H1 (cell line): ENCODE measurements around the gene XDH. TPM values are rescaled to one million over a fixed set of nuclear protein-coding genes. Genes with fewer than 3 reads are reported as not detected.
A peak's percentile ranks its signal among the peaks of the same experiment; 100 is the strongest.

Source experiments
- CTCF ChIA-PET: fragments of 300-600 bp; sonication (Branson Sonifier 250); formaldehyde crosslinking; loops from one replicate; lab custom pipeline; 2021; ENCODE audit not compliant: partially characterized antibody; lab: Charles Lee
- POLR2A ChIA-PET: fragments of 300-600 bp; sonication (Branson Sonifier 250); formaldehyde crosslinking; loops from one replicate; lab custom pipeline; 2021; ENCODE audit warnings: inconsistent platforms; ENCODE audit not compliant: partially characterized antibody; lab: Charles Lee
- DNase-seq, 2 experiments: peaks; one replicate each; pipeline versions ENCODE4 v3.0.0 to v3.0.0-alpha.2; 2010 to 2022; ENCODE audit warnings: low spot score in 2 of 2, low read depth in 1 of 2, mixed read lengths in 1 of 2
- FAIRE-seq: peaks from 2 replicates; lab custom pipeline; 2011; peaks lifted over from hg19 to GRCh38; lab: Jason Lieb, UNC
- H2AFZ ChIP-seq: 2 replicates; pipeline ENCODE4 v1.8.1; 2012; ENCODE audit warnings: low read length, inconsistent platforms
- H2AK5ac ChIP-seq: 2 replicates; pipeline ENCODE4 v1.6.1; 2013; ENCODE audit warnings: low read depth, low read length
- H2BK120ac ChIP-seq: replicated peaks from 2 replicates; pipeline ENCODE3; 2013; ENCODE audit warnings: low read depth, low read length, inconsistent platforms
- H2BK12ac ChIP-seq: 2 replicates; pipeline ENCODE4 v1.6.1; 2013; ENCODE audit warnings: low read depth, low read length
- H2BK15ac ChIP-seq: 2 replicates; pipeline ENCODE4 v1.6.1; 2013; ENCODE audit warnings: low read length
- H2BK20ac ChIP-seq: 2 replicates; pipeline ENCODE4 v1.6.1; 2013; ENCODE audit warnings: low read length
- H2BK5ac ChIP-seq: 2 replicates; pipeline ENCODE4 v1.6.1; 2013; ENCODE audit warnings: low read depth, low read length
- H3K14ac ChIP-seq: 2 replicates; pipeline ENCODE4 v1.6.1; 2013; ENCODE audit warnings: inconsistent platforms; ENCODE audit not compliant: insufficient read length
- H3K18ac ChIP-seq: 2 replicates; pipeline ENCODE4 v1.6.1; 2013; ENCODE audit warnings: low read length; ENCODE audit errors: extremely low read depth
- H3K23ac ChIP-seq: 2 replicates; pipeline ENCODE4 v1.6.1; 2013; ENCODE audit warnings: inconsistent platforms; ENCODE audit not compliant: insufficient read length
- H3K23me2 ChIP-seq: 2 replicates; pipeline ENCODE4 v1.6.1; 2013; ENCODE audit warnings: low read depth, low read length
- H3K27ac ChIP-seq: 2 replicates; pipeline ENCODE4 v1.6.1; 2011; ENCODE audit warnings: low read depth, low read length, inconsistent platforms
- H3K27me3 ChIP-seq, 4 experiments: replicated peaks in 1 of 4; 1 replicate in 1 of 4; 2 replicates in 3 of 4; pipeline versions ENCODE4 v1.6.1 to v1.8.1; 2011 to 2013; ENCODE audit warnings: low read length in 3 of 4, mild to moderate bottlenecking in 3 of 4, inconsistent platforms in 2 of 4, mixed read lengths in 2 of 4, moderate library complexity in 1 of 4; ENCODE audit not compliant: control insufficient read depth in 3 of 4, insufficient read depth in 3 of 4; ENCODE audit errors: extremely low read depth in 1 of 4
- H3K36me3 ChIP-seq, 4 experiments: 2 replicates each; pipeline versions ENCODE4 v1.6.1 to v1.8.1; 2011 to 2013; ENCODE audit warnings: mild to moderate bottlenecking in 4 of 4, low read length in 3 of 4, moderate library complexity in 2 of 4, control low read depth in 1 of 4, inconsistent platforms in 1 of 4; ENCODE audit not compliant: insufficient read depth in 4 of 4, control insufficient read depth in 2 of 4
- H3K4ac ChIP-seq: replicated peaks from 2 replicates; pipeline ENCODE3; 2013; ENCODE audit warnings: low read length, low read depth, mixed read lengths, inconsistent platforms; ENCODE audit not compliant: insufficient read length
- H3K4me1 ChIP-seq, 4 experiments: replicated peaks in 1 of 4; 1 replicate in 1 of 4; 2 replicates in 3 of 4; pipeline versions ENCODE4 v1.6.1 to v1.8.1; 2011 to 2013; ENCODE audit warnings: low read length in 3 of 4, inconsistent platforms in 2 of 4, mixed read lengths in 1 of 4; ENCODE audit not compliant: insufficient read depth in 4 of 4, control insufficient read depth in 3 of 4
- H3K4me2 ChIP-seq, 2 experiments: 2 replicates each; pipeline versions ENCODE4 v1.6.1 to v1.8.1; 2011 to 2013; ENCODE audit warnings: low read depth in 2 of 2, low read length in 2 of 2, control low read depth in 1 of 2, inconsistent platforms in 1 of 2, mild to moderate bottlenecking in 1 of 2; ENCODE audit not compliant: insufficient read depth in 1 of 2
- H3K4me3 ChIP-seq, 4 experiments: fragments of 200-600, 300-600 bp in 1 of 4; sonication (generic), shearing (Covaris generic), sonication (Bioruptor Twin) in 1 of 4; 2 replicates each; pipeline versions ENCODE4 v1.5.1 to v1.8.1; 2011 to 2016; ENCODE audit warnings: low read length in 4 of 4, low read depth in 3 of 4, control low read depth in 2 of 4, inconsistent platforms in 2 of 4, mild to moderate bottlenecking in 2 of 4, mixed read lengths in 1 of 4, moderate library complexity in 1 of 4; ENCODE audit not compliant: insufficient read depth in 2 of 4; ENCODE audit errors: extremely low read depth in 1 of 4
- H3K56ac ChIP-seq: replicated peaks from 2 replicates; pipeline ENCODE3; 2013; ENCODE audit warnings: low read depth, mild to moderate bottlenecking, mixed read lengths, low read length, inconsistent platforms; ENCODE audit not compliant: insufficient read length
- H3K79me1 ChIP-seq: 2 replicates; pipeline ENCODE4 v1.6.1; 2013; ENCODE audit warnings: low read depth, low read length, control low read depth
- H3K79me2 ChIP-seq, 2 experiments: 2 replicates each; pipeline versions ENCODE4 v1.6.1 to v1.8.1; 2012 to 2013; ENCODE audit warnings: low read length in 2 of 2, mild to moderate bottlenecking in 2 of 2, inconsistent platforms in 1 of 2; ENCODE audit not compliant: insufficient read depth in 2 of 2, control insufficient read depth in 1 of 2
- H3K9ac ChIP-seq, 4 experiments: replicated peaks in 1 of 4; 1 replicate in 1 of 4; 2 replicates in 3 of 4; pipeline versions ENCODE4 v1.6.1 to v1.8.1; 2011 to 2013; ENCODE audit warnings: low read depth in 3 of 4, low read length in 3 of 4, control low read depth in 2 of 4, mild to moderate bottlenecking in 2 of 4, moderate library complexity in 2 of 4, inconsistent platforms in 1 of 4; ENCODE audit errors: extremely low read depth in 1 of 4
- H3K9me3 ChIP-seq, 2 experiments: 2 replicates each; pipeline versions ENCODE4 v1.6.1 to v1.8.1; 2012 to 2013; ENCODE audit warnings: mild to moderate bottlenecking in 2 of 2, moderate library complexity in 2 of 2, control low read depth in 1 of 2, inconsistent platforms in 1 of 2, low read depth in 1 of 2, low read length in 1 of 2, mixed read lengths in 1 of 2; ENCODE audit not compliant: insufficient read depth in 2 of 2
- H4K20me1 ChIP-seq, 2 experiments: replicated peaks in 1 of 2; 2 replicates each; pipeline versions ENCODE3 to v1.8.1; 2011 to 2013; ENCODE audit warnings: inconsistent platforms in 2 of 2, low read length in 2 of 2, mild to moderate bottlenecking in 1 of 2; ENCODE audit not compliant: insufficient read depth in 2 of 2, control insufficient read depth in 1 of 2
- H4K5ac ChIP-seq: 2 replicates; pipeline ENCODE4 v1.6.1; 2013; ENCODE audit warnings: low read length, low read depth, mixed read lengths, inconsistent platforms; ENCODE audit not compliant: insufficient read length
- H4K8ac ChIP-seq: 2 replicates; pipeline ENCODE4 v1.8.0; 2013; ENCODE audit warnings: mild to moderate bottlenecking, moderate library complexity, low read length, inconsistent platforms; ENCODE audit not compliant: insufficient read depth; ENCODE audit errors: extremely low read depth
- H4K91ac ChIP-seq: replicated peaks from 2 replicates; pipeline ENCODE3; 2013; ENCODE audit warnings: low read length, mixed read lengths, inconsistent platforms; ENCODE audit not compliant: insufficient read length
- RBBP5 ChIP-seq: IDR thresholded peaks from 2 replicates; pipeline ENCODE4 v1.7.1; 2012; ENCODE audit warnings: low read depth, mild to moderate bottlenecking, inconsistent platforms, low read length, moderate library complexity, borderline replicate concordance
- WGBS, 2 experiments: shearing (Covaris generic) in 1 of 2; methylation state at CpG; one replicate each; pipeline versions ENCODE4 v1.1.6 to v1.1.7; 2013 to 2015; ENCODE audit warnings: low lambda C conversion rate in 2 of 2, mixed read lengths in 2 of 2, inconsistent platforms in 1 of 2, low coverage in 1 of 2, missing lambda C conversion rate in 1 of 2; ENCODE audit not compliant: insufficient replicate concordance in 2 of 2, insufficient coverage in 1 of 2, insufficient read length in 1 of 2; ENCODE audit errors: extremely low coverage in 1 of 2, missing lambda C conversion rate in 1 of 2; 5-methylcytosine and 5-hydroxymethylcytosine counted together
- polyA plus RNA-seq, 7 experiments: library from polyadenylated mRNA; depleted of rRNA in 3 of 7; stranded (reverse) in 5 of 7; unstranded in 2 of 7; fragments of >200 nt in 5 of 7; fragments of 200-250 nt in 2 of 7; gene quantifications; 1 replicate in 5 of 7; 2 replicates in 1 of 7; 4 replicates in 1 of 7; pipeline versions ENCODE4 v1.2.1 to v1.2.3, GENCODE V29; 2011 to 2013; ENCODE audit warnings: missing spikeins in 2 of 7, mixed read lengths in 2 of 7
- total RNA-seq: library from RNA; stranded (reverse); fragmentation: NEBNext Ultra II Directional; extraction: Animal tissue kit (Norgen Biotek cat#: 25700); gene quantifications from 2 replicates; pipeline ENCODE4 v1.2.1, GENCODE V29; 2021

The XDH gene
- total and polyA plus RNA-seq, 2 of the 8 experiments (the other 6 are each of a cell fraction or from before 2014, with no cell fraction given), result 0.68 to 1.2 TPM

DNA sequence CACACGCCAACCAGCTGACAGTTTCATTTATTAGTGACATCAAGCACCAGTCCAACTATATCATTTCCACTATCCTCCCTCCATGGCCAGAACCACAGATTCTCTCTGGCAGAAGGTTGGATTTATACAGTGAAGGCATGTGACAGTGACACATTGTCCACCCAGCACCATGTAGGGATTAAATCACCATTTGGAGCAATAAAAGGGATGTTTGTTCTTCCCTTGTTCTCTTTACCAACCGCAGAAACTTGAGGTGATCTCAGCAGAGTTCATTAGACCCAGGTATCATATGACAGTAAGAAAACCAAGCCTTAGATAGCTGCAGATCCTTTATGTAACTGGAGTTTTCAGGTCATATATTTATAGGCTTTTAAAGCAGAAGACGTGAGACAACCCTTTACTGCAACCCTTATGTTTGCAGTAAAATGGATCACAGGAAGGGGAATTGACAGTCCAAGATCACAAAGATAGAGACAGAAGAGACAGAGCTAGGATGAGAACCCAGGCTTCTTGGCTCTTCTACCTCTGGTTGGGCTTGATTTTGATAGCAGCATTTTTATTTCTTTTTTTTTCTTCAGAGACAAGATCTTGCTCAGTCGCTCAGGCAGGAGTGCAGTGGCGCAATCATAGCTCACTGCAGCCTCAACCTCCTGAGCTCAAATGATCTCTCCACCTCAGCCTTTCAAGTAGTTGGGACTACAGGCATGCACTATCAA lies 80.1 kb downstream of the XDH start:
- Histone ChIP-seq H3K27ac (no peak overlapping the region), H4K8ac (no peak overlapping the region), H2BK20ac (no peak overlapping the region), H3K79me1 (no peaks in the 10 kb centered on the region), H3K14ac (no peak overlapping the region), H3K23me2 (no peaks in the 10 kb centered on the region), H4K91ac (no peak overlapping the region), H2AFZ (no peak overlapping the region), H3K79me2 (no peaks in the 10 kb centered on the region), H3K23ac (no peak overlapping the region), H4K5ac (no peak overlapping the region), H3K4me2 (no peak overlapping the region), H3K36me3 (no peaks in the 10 kb centered on the region), H3K27me3 (no peaks in the 10 kb centered on the region; a peak in 1 of 7 replicates), H2BK15ac (no peak overlapping the region), H2BK120ac (no peak overlapping the region), H3K9ac (no peak overlapping the region), H3K4me1 (peaks cover 0 to 6% (median 0%) of the 10 kb centered on the region in 4 experiments; a peak in 2 of 7 replicates), H4K20me1 (peaks cover 0 to 2% of the 10 kb centered on the region in 2 experiments), H3K18ac (no peak overlapping the region), H3K9me3 (no peaks in the 10 kb centered on the region), H3K4ac (no peak overlapping the region), H2BK5ac (no peak overlapping the region), H2AK5ac (no peak overlapping the region), H3K4me3 (no peak overlapping the region), H2BK12ac (no peak overlapping the region), H3K56ac (no peak overlapping the region)
- ChIA-PET CTCF (interaction anchor here (0.7 to 7.2 kb wide), 46 partner anchors 10 to 623 kb away, joined by 3 to 64 read pairs (median 6); partner anchors contain the start of genes EHD3 and GALNT14), POLR2A (no interaction called here)
- WGBS, 2 experiments, result 85% methylated on average over 5 of the region's 5 CpGs; no CpG with 5 or more reads in 1 of the 2 experiments
- FAIRE-seq, result no peak
- DNase-seq, result peak in 1 of 2 experiments; percentile 1
- no peak for TF ChIP-seq RBBP5
